ENCODE results near the gene CDH4. TPM values are rescaled to one million over a fixed set of nuclear protein-coding genes. Genes with fewer than 3 reads are reported as not detected.

Gene CDH4
- total RNA-seq, 3 donors from 2014 or later (not counting 1 experiment from before 2014, with no cell fraction given): 0.18 TPM; not detected in 2

- H3K27me3 ChIP-seq (ENCODE audit: control insufficient read depth, insufficient read depth, low read length): no peaks in the 10 kb centered on the region
Measured at GRCh38 chr20:61819574-61819846, 567.4 kb downstream of the CDH4 start.

GRCh38 chr20:61819921-61820825, 568.1 kb downstream of the CDH4 start:
- TF ChIP-seq CTCF (IDR thresholded peaks at IDR 0.05): no peak
- ATAC-seq (no peak), DNase-seq (no peak)
- peaks cover 4% of the 10 kb centered on the region in 2 donors for H3K9me3 Mint-ChIP-seq
- H3K27ac Mint-ChIP-seq: no peak overlapping the region
- no peaks in the 10 kb centered on the region for H3K27me3 Mint-ChIP-seq (ENCODE audit: low read depth in 2 of 2)
- Histone ChIP-seq H3K27ac (ENCODE audit: low read length) (no peak overlapping the region), H3K4me1 (ENCODE audit: control insufficient read depth, insufficient read depth, low read length) (no peaks in the 10 kb centered on the region), H3K27me3 (ENCODE audit: control insufficient read depth, insufficient read depth, low read length) (no peaks in the 10 kb centered on the region), H3K4me3 (ENCODE audit: low read length) (no peak overlapping the region), H3K36me3 (ENCODE audit: control insufficient read depth, insufficient read depth, low read length) (no peaks in the 10 kb centered on the region), H3K9me3 (ENCODE audit: control insufficient read depth, insufficient read depth, low read length) (peaks cover 7% of the 10 kb centered on the region)
- H3K36me3 Mint-ChIP-seq: no peaks in the 10 kb centered on the region
- intact Hi-C loops (cut with micrococcal nuclease): no loop called here
- H3K4me1 Mint-ChIP-seq: no peaks in the 10 kb centered on the region
- WGBS (ENCODE audit: insufficient coverage): 87% methylated on average over 27 of the region's 27 CpGs
- no peak overlapping the region for H3K4me3 Mint-ChIP-seq

More at GRCh38 chr20:61819574-61819846, 567.4 kb downstream of the CDH4 start:
- 75% methylated on average over 1 of the region's 3 CpGs for WGBS (ENCODE audit: insufficient coverage)
- peaks cover 7% of the 10 kb centered on the region for H3K9me3 ChIP-seq (ENCODE audit: control insufficient read depth, insufficient read depth, low read length)
- no peak for DNase-seq
- ATAC-seq: no peak
- no peak overlapping the region for H3K27ac ChIP-seq (ENCODE audit: low read length)
- H3K4me1 ChIP-seq (ENCODE audit: control insufficient read depth, insufficient read depth, low read length): no peaks in the 10 kb centered on the region
- Mint-ChIP-seq H3K27me3 (ENCODE audit: low read depth in 2 of 2) (no peaks in the 10 kb centered on the region), H3K36me3 (no peaks in the 10 kb centered on the region), H3K27ac (no peak overlapping the region), H3K9me3 (peaks cover 4% of the 10 kb centered on the region in 2 donors), H3K4me3 (no peak overlapping the region), H3K4me1 (no peaks in the 10 kb centered on the region)
- intact Hi-C loops (cut with micrococcal nuclease): no loop called here
- no peak overlapping the region for H3K4me3 ChIP-seq (ENCODE audit: low read length)
- no peaks in the 10 kb centered on the region for H3K36me3 ChIP-seq (ENCODE audit: control insufficient read depth, insufficient read depth, low read length)
- TF ChIP-seq CTCF (IDR thresholded peaks at IDR 0.05): no peak

DNA sequence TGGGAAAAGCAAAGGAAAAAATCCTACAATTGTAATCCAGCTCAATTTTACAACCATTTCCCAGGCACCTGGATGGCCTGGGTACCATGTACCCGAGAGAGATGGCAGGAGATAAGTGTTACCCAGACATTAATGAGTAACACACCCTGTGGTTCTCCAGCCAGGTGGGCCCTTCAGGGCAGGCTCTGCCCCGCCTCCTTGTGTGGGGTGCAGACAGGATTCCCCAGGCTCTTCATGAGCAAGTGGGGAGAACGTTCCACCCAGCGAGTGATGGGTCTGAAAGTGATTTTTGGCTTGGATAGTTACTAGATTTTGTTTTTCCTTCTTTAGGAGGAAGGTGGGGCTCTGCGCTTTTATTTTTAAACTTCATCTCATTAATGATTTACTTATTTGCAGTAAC, 569.7 kb downstream of the CDH4 start:
- Mint-ChIP-seq H3K9me3 (peaks cover 4% of the 10 kb centered on the region in 2 donors), H3K36me3 (no peaks in the 10 kb centered on the region), H3K4me1 (no peaks in the 10 kb centered on the region), H3K27ac (no peak overlapping the region), H3K4me3 (no peak overlapping the region), H3K27me3 (ENCODE audit: low read depth in 2 of 2) (no peaks in the 10 kb centered on the region)
- Histone ChIP-seq H3K27ac (ENCODE audit: low read length) (no peak overlapping the region), H3K27me3 (ENCODE audit: control insufficient read depth, insufficient read depth, low read length) (no peaks in the 10 kb centered on the region), H3K36me3 (ENCODE audit: control insufficient read depth, insufficient read depth, low read length) (no peaks in the 10 kb centered on the region), H3K9me3 (ENCODE audit: control insufficient read depth, insufficient read depth, low read length) (peaks cover 7% of the 10 kb centered on the region), H3K4me3 (ENCODE audit: low read length) (no peak overlapping the region), H3K4me1 (ENCODE audit: control insufficient read depth, insufficient read depth, low read length) (no peaks in the 10 kb centered on the region)
- no peak for DNase-seq
- no peak for TF ChIP-seq CTCF (IDR thresholded peaks at IDR 0.05)
- no peak for ATAC-seq
- WGBS (ENCODE audit: insufficient coverage): 77% methylated on average over 5 of the region's 5 CpGs
- intact Hi-C loops (cut with micrococcal nuclease): no loop called here

- Mint-ChIP-seq H3K27me3 (ENCODE audit: low read depth in 2 of 2) (no peaks in the 10 kb centered on the region), H3K9me3 (peaks cover 4% of the 10 kb centered on the region in 2 donors), H3K36me3 (no peaks in the 10 kb centered on the region), H3K4me3 (no peak overlapping the region), H3K4me1 (no peaks in the 10 kb centered on the region), H3K27ac (no peak overlapping the region)
- Histone ChIP-seq H3K9me3 (ENCODE audit: control insufficient read depth, insufficient read depth, low read length) (peaks cover 7% of the 10 kb centered on the region), H3K27me3 (ENCODE audit: control insufficient read depth, insufficient read depth, low read length) (no peaks in the 10 kb centered on the region), H3K4me3 (ENCODE audit: low read length) (no peak overlapping the region), H3K4me1 (ENCODE audit: control insufficient read depth, insufficient read depth, low read length) (no peaks in the 10 kb centered on the region), H3K27ac (ENCODE audit: low read length) (no peak overlapping the region), H3K36me3 (ENCODE audit: control insufficient read depth, insufficient read depth, low read length) (no peaks in the 10 kb centered on the region)
- intact Hi-C loops (cut with micrococcal nuclease): no loop called here
- no peak for TF ChIP-seq CTCF (IDR thresholded peaks at IDR 0.05)
- ATAC-seq (no peak), DNase-seq (no peak)
- WGBS (ENCODE audit: insufficient coverage): 90% methylated on average over 12 of the region's 12 CpGs
Measured at GRCh38 chr20:61822396-61822795, 570.3 kb downstream of the CDH4 start.
